HepG2 (cell line): ENCODE measurements around the gene PTPRH.

Source experiments
- NCOA1 ChIP-seq: sonication (generic); formaldehyde crosslinking; IDR thresholded peaks from 2 replicates; pipeline ENCODE4 v1.9.0; 2021; ENCODE audit warnings: missing genetic modification reagents
- ZNF292 ChIP-seq: sonication (generic); formaldehyde crosslinking; IDR thresholded peaks from 2 replicates; pipeline ENCODE4 v1.8.1; 2022; ENCODE audit warnings: mild to moderate bottlenecking, low read depth, missing genetic modification reagents, borderline replicate concordance
- ZNF556 ChIP-seq: sonication (generic); formaldehyde crosslinking; IDR thresholded peaks from 2 replicates; pipeline ENCODE4 v1.4.0; 2020; ENCODE audit warnings: mild to moderate bottlenecking, missing genetic modification reagents, borderline replicate concordance

DNA sequence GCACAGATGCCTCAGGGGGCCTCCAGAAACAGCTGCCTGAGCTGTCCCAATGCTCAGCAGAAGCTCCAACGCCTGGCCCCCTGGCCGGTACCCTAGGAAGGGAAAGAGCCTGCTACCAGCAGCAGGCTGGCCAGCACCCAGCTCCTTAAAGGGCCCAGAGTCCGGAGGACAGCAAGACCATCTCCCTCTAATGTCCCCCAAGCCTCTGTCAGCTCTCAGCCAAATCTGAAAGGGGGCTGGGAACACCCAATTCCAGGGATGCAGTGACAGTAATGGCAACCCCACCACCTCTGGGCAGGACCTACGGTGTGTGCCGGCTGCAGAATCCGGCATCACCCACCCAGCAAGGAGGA is 45.3 kb upstream of the PTPRH start:
- TF ChIP-seq ZNF292 (CRISPR knock-in tag) (no peak), NCOA1 (no peak), ZNF556 (no peak)
